Activated gamma-delta T cell treated with Interleukin-2 at 50 U/mL for 16 hours (primary cell): ENCODE data around the gene LRIT1.

Source experiments
- DNase-seq: peaks from one replicate; pipeline ENCODE4 v3.0.0-alpha.2; 2020

The LRIT1 gene

DNA sequence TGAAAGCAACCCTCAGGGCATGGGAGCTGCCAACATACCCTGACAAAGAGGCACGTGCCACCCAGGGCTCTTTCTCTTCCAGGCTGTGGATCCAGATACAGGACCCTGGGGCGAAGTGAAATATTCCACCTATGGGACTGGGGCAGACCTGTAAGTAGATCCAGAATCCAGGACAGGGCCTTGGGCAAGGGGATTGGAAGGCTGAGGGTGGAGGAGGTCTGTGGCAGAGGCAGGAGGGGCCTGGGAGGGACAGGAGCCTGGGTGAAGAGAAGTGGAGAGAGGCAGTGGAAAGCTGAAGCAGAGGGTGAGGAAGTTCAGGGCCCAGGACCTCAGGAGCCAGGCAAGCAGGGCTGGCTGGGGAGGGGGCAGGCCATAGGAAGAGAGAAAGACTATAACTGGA is 29.8 kb downstream of the LRIT1 start:
- DNase-seq, result no peak

DNA sequence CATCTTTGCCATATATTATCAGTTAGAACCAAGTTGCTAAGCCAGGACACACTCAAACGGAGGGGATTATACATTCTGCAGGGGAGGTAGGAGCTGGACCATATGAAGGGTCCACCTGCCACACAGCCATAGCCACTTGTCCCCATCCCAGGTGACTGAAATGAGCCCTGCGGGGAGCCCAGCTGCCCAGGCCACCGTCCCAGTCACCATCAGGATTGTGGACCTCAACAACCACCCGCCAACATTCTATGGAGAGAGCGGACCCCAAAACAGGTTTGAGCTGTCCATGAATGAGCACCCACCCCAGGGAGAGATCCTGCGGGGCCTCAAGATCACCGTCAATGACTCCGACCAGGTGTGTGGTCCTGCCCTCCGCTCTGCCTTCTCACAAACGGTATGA is 33.3 kb downstream of the LRIT1 start:
- no peak for DNase-seq

DNA sequence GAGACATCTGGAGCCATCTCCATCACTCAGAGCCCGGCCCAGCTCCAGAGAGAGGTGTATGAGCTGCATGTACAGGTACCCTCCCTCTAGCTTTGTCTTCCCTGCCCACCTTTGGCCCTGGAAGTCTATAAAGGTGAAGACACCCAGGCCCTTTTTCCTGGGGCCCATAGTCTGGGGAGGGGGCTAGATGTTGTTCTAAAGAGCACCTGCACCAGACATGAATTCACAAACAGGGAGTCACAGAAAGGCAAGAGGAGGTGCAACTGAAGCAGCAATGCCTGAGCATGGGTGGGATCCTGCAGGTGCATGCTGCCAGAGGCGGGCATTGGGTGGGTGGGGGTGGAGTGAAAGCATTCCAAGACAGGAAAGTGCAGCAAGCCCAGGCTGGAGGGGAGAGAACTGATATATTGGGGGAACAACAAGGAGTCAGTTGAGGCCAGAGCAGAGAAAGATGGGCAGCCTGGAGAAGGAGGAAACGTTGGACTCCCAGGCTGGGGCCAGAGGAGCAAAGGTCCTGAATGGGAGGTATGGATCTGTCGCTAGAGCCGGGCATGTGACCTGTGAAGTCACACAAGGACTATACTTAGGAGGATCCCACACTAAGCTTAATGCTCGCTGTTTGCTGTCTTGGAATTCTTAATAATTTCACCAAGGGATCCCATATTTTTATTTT is 35.4 kb downstream of the LRIT1 start:
- DNase-seq, result no peak

DNA sequence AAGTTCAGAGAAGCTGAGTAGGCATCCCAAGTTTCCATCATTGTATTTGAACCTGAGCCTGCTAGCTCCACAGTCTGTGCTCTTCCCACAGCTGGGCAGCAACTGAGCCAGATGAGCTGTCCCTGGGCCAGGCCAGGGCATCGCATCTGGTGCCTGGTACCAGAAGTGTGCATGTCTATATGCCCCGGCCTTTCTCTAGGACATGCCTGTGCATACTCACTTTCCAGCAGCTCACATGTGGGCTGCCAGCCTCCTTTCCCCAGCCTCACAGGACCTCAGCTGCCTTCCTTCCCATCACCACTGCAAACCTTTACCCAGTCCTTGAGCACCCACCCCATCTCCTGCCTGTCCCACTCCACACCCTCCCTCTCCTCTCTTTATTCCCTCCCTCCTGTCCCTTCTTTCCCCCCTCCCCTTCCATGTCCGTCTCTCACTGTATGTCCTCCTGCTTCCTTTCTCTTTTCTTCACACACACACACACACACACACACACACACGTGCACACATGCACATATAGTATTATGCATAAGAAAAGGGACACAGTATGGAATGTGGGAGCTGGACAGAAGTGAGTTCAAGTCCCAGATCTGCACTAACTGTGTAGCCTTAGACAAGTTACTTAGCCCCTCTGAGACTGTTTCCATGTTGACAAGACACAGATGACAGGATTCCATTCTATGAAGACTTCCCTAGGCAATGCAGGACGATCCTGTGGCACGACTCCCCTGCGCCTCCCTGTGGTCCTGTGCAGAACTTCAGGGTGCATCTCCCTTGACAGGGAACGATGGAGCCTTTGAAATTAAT is 36.1 kb downstream of the LRIT1 start:
- peak; percentile 79 for DNase-seq

DNA sequence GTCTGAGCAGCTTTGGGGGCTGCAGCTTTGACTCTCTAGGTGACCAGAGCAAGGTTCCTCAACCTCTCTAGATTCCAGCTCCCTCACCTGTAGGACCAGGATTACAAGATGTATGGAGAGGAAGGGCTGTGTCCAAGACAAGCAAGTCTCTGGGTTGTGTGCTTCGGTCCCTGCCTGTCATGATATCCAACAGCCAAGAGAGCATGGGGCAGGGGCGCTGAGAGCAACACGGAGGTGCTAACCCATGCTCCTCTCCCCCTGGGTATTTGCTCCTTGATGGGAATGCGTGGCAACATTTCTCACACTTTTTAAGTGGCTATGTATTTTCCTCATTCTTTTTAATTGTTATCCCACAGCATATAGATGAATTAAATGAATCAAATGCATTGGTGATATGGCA is 36.7 kb downstream of the LRIT1 start:
- no peak for DNase-seq

DNA sequence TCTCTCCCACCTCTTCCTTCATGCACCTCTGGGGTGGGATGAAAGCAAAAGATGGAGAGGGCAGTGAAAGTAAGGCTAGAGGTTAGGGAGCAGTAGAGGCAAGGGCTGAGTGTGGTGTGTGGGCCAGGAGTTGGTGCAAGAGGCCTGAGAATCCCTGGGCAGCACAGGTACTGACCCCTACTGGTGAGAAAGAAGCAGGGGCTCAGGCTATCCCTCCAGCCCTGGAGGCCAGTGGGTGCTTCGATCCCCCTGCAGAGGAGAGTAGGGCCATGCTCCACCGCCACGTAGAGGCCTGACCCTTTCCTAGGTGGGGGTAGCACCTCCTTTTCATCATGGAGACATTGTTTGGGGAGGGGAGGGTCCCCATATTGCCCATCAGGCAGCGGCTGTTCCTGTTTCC is 37.2 kb downstream of the LRIT1 start:
- no peak for DNase-seq

DNA sequence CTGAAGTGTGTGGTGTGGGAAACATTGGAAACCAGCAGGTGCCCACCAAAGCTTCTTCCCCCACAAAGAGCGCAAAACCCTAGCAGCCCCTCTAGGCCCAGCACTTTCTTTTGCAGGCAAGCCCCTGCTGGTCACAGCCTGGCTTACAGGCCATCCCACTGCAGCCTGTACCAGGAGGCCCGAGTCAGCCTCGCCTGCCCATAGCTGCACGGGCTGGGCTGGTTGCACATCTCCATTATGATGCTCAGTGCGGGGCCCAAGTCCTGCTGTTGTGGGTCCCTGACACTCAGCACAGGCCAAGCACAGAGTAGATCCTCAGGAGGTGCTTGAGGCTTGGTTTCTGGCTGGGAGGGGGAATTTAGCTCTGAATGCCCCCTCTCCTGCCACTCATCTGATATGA is 39.0 kb downstream of the LRIT1 start:
- no peak for DNase-seq

DNA sequence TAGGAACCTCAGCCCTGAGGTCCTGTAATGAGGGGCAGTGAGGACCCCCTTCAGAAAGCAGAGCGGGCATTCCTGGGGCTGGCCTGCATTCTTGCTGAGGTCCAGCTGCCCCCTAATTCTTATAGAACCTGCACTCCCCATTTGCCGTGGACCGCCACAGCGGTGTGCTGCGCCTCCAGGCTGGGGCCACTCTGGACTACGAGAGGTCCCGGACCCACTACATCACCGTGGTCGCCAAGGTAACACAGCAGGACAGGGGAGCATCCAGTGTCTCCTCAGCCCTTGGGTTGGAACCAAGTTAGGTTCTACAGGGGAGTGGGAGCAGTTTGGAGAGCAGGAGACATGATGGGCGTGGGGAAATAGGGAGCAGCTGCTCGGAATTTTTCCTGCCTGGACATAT is 39.7 kb downstream of the LRIT1 start:
- DNase-seq, result no peak

DNA sequence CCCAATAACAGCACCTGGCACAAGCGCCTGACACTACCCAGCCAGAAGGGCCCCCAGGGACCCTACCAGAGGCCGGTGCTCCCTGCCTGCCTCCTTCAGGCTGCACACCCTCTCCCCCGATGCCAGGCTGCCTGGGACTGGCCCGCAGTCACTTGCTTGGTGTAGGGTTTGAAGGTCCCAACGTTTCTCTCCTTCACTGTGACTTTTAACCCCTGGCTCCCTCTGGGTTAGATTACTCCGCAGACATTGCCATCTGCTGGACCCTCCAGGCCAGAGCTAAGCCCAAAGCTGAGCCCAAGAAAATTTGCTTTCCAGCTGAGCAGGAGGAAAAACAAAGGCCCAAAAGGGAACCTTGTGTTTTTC is 40.1 kb downstream of the LRIT1 start:
- no peak for DNase-seq

DNA sequence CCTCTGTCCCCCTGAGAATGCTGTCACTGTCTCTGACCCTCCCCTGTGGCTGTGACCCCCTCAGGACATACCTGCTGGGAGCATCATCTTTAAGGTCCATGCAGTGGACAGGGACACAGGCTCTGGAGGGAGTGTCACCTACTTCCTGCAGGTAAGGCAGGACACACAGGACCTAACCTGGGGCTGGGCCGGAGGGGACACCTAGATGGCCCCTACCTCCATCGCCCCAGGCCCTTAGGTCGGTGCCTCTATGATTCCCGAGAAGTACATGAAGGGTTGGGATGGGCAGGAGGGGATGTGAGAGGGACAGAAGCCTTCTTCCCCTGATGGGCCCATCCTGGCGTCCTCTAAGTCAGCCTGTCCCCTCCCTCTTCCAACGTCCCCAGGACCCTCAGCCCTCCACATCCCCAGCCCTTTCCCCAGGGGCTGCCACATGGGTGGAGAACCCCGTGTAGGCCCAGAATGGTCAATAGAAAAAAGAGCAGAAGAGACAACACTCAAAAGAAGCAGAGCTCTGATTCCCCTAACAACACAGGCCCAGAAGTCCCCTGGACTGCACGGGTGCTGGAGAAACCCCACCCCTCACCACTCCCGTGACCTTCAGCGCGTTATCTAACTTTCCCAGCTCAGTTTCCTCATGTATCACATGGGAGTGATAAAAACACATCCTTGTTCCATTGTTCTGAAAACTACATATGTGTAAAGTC is 40.7 kb downstream of the LRIT1 start:
- no peak for DNase-seq

DNA sequence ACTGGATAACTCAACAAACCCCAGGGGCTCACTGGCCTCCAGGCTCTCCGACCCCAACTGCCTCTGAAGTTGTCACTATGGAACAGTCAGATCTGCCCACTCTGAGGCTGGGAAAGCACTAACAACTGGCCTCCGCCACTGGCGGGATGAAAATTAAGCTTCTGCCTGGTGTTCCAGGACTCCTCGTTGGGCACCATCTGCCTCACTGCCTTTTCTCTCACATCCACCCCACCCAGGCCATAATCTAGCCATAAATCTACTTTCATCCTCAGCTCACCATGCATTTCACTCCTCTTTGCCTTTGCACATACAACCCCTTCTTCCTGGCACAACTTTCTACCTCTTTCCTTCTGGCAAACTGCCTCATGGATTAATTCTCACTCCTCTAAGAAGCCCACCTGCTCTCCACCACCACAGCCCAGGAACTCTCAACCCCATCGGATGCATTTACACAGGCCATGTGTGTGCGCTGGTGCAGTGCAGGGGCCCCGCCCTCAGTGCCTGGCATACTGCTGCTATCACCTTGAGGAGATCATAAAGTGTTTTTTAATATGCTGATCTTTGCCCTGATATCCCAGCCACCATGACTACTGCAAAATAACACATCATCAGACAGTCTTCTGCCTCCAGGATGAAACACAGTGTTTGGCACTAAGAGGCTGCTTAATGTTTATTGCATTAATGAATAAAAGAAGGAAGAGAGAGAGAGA is 43.0 kb downstream of the LRIT1 start:
- DNase-seq, result no peak

DNA sequence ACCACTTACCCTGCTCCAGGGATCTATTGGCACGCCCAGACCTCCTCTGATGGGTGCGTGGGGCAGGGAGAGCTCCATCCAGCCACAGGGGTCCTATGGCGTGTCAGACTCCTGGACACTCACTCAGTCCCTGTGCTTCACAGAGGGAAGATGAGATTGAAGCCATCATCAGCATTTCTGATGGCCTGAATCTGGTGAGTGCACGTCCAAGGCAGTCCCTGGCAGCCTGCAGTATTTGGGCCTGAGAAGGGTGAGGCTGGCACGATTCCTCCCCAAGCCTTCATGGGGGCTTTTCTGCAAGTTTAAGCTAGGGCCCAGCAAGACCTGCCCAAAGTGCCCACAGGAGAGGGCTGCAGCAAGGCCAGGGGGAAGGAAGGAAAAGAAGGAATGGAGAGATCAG is 43.7 kb downstream of the LRIT1 start:
- DNase-seq, result no peak

DNA sequence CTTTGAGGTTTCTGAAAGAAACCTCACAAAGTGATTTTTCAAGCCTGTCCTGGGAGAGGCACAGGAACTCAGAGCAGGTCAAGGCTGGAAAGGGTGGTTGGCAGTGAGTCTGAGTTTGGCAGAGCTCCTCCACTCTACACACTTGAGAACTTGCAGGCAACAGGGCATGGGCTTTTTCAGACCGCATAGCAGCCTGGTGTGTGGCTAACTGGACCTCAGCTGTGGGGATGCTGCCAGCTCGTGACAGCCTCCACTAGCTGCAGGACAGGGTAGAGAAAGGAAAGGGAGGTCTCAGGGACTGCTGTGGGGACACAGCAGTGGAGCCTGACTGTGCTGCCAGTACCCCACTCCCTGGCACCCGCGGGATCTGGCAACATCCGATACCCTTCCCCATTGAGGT is 44.4 kb downstream of the LRIT1 start:
- no peak for DNase-seq

DNA sequence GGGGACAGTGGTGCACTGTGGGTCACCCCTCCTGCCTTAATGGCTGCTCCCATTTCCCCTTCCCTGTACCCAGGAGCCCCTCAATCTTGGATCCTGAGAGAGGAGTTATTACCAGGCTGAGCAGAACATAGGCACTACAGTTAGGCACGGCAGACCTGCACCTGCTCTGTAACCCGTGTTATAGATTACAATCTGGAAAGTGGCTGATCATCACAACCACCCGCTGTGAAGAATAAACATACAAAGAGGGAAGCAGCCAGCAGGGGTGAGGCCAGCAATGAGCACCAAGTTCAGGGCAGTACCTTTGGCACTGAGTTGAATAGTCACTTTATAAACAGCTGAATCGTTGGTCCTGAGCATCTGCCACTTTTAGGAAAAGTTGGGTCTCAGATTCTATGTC is 45.3 kb downstream of the LRIT1 start:
- DNase-seq, result no peak

DNA sequence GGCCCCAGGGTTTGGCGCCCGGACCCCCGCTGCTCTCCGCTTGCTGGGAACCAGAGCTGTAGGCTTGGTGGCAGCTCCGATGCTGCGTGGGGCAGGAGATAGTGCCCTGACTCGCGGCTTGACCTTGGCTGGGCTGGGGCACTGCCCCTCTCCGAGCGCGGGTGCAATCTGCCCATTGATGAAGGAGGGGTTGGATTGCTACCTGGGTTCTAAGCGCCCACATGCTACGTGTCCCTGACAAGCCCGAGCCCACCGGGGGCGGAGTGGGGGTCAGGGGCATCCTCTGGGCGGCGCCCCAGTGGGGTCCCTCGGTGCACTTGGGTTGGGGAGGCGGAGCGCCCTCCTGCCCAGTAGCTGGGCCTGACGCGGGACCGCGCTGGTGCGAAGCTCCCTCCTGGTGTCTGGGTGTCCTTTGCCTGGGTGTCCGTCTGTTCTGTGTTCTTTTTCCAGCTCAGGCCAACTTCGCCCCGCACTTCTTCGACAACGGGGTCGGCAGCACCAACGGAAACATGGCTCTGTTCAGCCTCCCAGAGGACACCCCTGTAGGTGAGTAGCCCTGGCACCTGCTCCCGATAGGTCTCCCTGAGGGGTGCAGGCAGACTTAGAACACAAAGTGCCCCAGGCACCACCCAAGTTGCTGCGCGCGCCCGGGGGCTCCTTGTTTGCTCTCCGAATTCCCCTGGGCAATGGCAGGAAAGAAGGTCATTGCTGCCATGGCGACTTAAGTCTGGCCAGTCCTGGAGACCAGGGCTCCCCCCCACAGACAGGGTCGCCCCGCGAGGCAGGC is 46.1 kb downstream of the LRIT1 start:
- no peak for DNase-seq

DNA sequence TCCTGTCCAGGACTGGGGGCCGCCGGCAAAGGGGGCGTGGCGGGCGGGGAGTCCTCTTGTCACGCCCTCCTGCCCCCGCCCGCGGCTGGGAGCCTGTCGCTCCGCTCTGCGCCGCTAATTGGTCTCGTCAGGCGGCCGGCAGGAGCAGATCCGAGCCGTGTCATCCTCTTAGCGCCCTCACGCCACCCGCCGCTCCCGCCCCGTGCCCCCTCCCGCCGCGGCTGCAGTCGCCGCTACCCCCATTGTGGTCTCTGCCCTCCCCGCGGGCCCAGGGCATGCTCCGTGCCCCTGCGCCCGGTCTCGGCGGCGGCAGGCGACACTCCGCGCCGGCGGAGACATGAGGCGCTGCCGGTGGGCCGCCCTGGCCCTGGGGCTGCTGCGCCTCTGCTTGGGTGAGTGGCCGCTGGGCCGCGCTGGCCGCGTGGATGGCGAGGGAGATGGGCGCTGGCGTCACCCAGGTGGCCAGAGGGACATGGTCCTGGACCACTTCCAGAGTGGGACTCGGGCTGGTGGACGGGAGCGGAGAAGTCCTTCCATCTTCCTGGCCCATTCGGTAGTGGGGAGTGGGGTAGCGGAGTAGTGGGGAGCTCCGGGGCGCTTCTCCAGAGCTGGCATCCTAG is 46.8 kb downstream of the LRIT1 start, which contains the start of gene CDHR1:
Gene CDHR1 (plus strand): TSS at position 114 of the 620 bp plus-strand sequence. CDS start 224 bp downstream, at position 338.
- peak; percentile 54 for DNase-seq

DNA sequence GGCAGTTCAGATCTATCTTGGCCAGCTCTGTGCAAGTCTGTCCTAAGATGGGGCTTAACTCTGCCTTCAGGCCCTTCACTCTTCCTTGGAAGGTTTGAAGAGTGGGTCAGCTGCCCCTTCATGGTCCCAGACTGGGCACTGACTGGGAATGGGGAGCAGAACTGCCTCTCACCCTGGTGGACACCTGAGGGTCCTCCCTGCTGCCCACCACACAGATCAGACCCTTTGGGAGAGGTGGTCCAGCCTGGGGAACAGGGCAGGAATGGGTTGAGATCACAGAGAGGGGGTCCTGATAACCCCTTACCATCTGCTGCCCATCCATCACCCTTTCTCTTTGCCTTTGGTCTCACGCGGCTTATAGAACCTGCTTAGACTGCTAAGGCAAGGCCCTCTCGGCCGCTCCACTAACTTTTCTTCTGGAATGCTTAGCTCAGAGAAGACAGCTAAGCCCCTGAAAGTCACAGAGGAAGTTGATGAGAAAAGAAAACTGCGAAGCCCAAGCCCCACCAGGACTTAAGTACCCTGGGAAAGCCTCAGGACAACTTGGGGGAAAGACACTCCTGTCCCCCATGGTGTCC is 47.4 kb downstream of the LRIT1 start:
- DNase-seq, result no peak

DNA sequence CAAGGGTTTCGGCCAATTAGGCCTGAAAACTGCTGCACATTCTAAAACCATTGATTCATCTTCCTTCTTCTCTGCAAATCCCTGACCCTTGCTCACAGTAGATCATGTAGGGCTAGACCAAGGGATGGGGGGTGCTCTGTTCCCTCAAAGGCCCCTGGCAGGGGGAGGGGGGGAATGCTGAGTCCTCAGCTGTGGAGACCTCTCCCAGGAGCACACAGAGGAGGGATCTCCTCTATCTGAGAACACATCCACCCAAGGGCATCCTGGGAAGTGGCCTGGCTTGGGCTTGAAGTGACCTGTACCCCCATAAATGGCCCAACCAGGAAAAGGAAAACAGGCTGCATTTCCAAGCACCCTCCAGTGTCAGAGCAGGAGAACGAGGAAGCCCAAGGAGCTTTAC is 48.0 kb downstream of the LRIT1 start:
- no peak for DNase-seq

DNA sequence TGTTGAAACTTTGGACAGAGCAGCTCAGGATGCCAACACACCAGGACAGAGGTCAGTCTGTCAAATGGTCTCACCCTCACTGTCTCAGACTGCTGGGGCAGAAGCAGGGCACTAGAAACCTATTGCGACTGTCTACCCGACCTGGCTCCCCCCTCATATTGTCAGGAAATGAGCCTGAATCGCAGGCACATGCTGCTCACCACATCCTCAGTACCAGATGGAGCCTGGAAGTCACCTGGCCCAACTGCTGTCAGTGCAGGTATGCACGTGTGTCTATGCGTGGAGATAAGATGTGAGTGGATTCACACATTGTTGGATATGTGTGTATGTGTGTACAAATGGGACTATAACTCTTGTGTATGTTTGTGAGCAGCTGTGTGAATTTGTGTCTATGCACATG is 50.2 kb downstream of the LRIT1 start:
- peak; percentile 40 for DNase-seq

DNA sequence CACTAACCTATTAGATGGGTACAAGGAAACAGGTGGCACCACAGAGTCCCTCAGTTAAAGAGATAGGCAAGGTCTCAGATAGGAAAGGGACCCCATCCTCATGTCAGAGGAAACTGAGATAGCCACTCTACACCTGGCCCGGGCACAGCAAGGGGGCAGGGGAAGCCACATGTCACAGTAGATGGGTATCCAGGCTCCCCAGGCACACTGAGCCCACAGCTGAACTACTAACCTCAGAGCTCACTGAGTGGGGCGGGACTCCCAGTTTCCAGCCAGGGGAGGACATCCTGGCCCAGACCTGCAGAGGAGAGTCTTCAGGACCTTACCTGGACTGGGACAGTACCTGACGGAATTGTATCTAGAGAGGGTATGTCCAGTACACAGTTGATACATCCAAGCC is 50.7 kb downstream of the LRIT1 start:
- DNase-seq, result no peak

DNA sequence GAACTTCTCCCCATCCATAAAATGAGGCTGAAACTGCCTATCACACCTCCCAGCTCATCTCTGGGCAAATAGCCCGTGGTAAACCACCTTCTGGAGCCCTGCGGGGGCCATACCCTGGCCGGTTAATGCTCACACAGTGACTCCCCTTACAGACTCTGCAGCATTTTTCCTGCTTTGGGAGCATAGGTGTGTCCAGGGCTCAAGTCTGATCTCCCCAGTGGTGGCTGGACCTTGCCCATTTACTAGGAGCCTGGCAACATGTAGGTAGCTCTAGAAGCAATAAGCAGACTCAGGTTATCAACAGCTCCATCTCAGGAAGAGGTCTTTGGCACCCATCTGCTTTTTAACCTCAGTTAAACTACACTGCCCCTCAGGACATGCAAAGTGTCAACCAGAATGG is 52.5 kb downstream of the LRIT1 start:
- no peak for DNase-seq
